AG04449 (cell line): Measurements from ENCODE around the gene SLC12A5.

Source experiments
- CTCF ChIA-PET: fragments of 350-600 bp; formaldehyde crosslinking; extraction: SDS; loops from one replicate; lab custom pipeline; 2021; ENCODE audit warnings: antibody characterized with exemption; lab: Yijun Ruan, JAX
- POLR2A ChIA-PET: fragments of 400-600, 350-600 bp; formaldehyde crosslinking; extraction: SDS; loops from one replicate; lab custom pipeline; 2020; ENCODE audit warnings: antibody characterized with exemption, inconsistent platforms; lab: Yijun Ruan, JAX
- DNase-seq: peaks from one replicate; pipeline ENCODE4 v3.0.0-alpha.2; 2010; ENCODE audit warnings: low read depth, low spot score
- H3K4me3 ChIP-seq: 2 replicates; pipeline ENCODE4 v1.5.1; 2011; ENCODE audit warnings: low read depth, mild to moderate bottlenecking, control low read depth, low read length
- CTCF ChIP-seq: IDR thresholded peaks from one replicate; pipeline ENCODE4 v1.5.1; 2011; ENCODE audit warnings: mild to moderate bottlenecking, moderate library complexity, low read length, control low read depth, inconsistent platforms; ENCODE audit not compliant: insufficient read depth; ENCODE audit errors: missing control alignments

SLC12A5 gene

GRCh38 chr20:46027245-46027853, 1.7 kb upstream of the SLC12A5 start:
- DNase-seq = no peak
- CTCF ChIA-PET = interaction anchor here (0.7 to 3.3 kb wide), 6 partner anchors 9 to 61 kb away, joined by 3 to 23 read pairs (median 5); no protein-coding TSS in a partner anchor

GRCh38 chr20:46028110-46028509, 905 bp upstream of the SLC12A5 start:
- no peak overlapping the region for H3K4me3 ChIP-seq
- POLR2A ChIA-PET = no interaction called here
- no peak for DNase-seq
- CTCF ChIA-PET = interaction anchor here (0.7 to 3.3 kb wide), 5 partner anchors 11 to 60 kb away, joined by 3 to 23 read pairs (median 6); no protein-coding TSS in a partner anchor
- TF ChIP-seq CTCF = no peak

More at GRCh38 chr20:46027245-46027853, 1.7 kb upstream of the SLC12A5 start:
- POLR2A ChIA-PET = no interaction called here
- H3K4me3 ChIP-seq = no peak overlapping the region
- TF ChIP-seq CTCF = no peak

GRCh38 chr20:46030284-46031013, 1.4 kb downstream of the SLC12A5 start:
- POLR2A ChIA-PET = no interaction called here
- no peak overlapping the region for H3K4me3 ChIP-seq
- no peak for DNase-seq
- CTCF ChIA-PET = interaction anchor here (1.3 to 1.7 kb wide), 2 partner anchors 8 to 16 kb away, joined by 4 read pairs; no protein-coding TSS in a partner anchor
- no peak for TF ChIP-seq CTCF

- no peak for DNase-seq
- no peak overlapping the region for H3K4me3 ChIP-seq
- ChIA-PET POLR2A (no interaction called here), CTCF (interaction anchor here (0.8 to 1.7 kb wide), 2 partner anchors 9 to 17 kb away, joined by 3 to 4 read pairs; no protein-coding TSS in a partner anchor)
- TF ChIP-seq CTCF = no peak
Measured at GRCh38 chr20:46031014-46031569, 2.1 kb downstream of the SLC12A5 start.

GRCh38 chr20:46031701-46032254, 2.8 kb downstream of the SLC12A5 start:
- TF ChIP-seq CTCF = no peak
- no peak overlapping the region for H3K4me3 ChIP-seq
- no peak for DNase-seq
- CTCF ChIA-PET = interaction anchor here (0.8 to 1.7 kb wide), 2 partner anchors 9 to 18 kb away, joined by 3 to 4 read pairs; no protein-coding TSS in a partner anchor
- POLR2A ChIA-PET = no interaction called here
